Peyer's patch (tissue), 4 donors: ENCODE results near the gene HAL.

Source experiments
- POLR2A ChIP-seq, 2 donors: fragments of 450-650 bp; IDR thresholded peaks; one replicate each; pipeline ENCODE4 v1.5.1; 2017; ENCODE audit warnings: antibody characterized with exemption in 2 of 2, mild to moderate bottlenecking in 2 of 2, moderate library complexity in 2 of 2
- TF ChIP-seq, protein P1 (sequence below), 6 experiments: fragments of 450-650 bp in 4 of 6; fragments of 200-600 bp in 2 of 6; sonication (generic) in 1 of 6; IDR thresholded peaks; one replicate each; pipeline ENCODE4 v1.5.1; 2017 to 2019; ENCODE audit warnings: antibody characterized with exemption in 6 of 6, mild to moderate bottlenecking in 3 of 6, moderate library complexity in 1 of 6

DNA sequence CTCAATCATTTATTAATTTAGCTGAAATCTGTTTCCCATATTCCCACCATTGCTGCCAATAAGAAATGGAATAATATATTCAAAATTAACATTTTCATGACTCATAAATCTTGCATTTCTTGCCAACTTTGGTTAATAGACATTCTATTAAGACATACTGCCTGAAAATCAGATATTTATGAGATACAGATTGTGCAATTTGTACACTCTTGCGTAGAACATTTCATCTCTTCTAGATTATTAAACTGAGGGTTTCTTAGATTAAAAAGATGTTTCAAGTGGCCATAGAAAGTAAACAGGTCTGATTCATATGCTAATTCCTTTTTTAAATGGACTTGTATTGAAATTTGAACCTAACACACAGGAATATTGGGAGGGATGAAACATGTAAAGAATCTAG, 30.2 kb upstream of the HAL start:
- no peak for TF ChIP-seq POLR2A (IDR thresholded peaks at IDR 0.05)
- TF ChIP-seq, protein P1, sequence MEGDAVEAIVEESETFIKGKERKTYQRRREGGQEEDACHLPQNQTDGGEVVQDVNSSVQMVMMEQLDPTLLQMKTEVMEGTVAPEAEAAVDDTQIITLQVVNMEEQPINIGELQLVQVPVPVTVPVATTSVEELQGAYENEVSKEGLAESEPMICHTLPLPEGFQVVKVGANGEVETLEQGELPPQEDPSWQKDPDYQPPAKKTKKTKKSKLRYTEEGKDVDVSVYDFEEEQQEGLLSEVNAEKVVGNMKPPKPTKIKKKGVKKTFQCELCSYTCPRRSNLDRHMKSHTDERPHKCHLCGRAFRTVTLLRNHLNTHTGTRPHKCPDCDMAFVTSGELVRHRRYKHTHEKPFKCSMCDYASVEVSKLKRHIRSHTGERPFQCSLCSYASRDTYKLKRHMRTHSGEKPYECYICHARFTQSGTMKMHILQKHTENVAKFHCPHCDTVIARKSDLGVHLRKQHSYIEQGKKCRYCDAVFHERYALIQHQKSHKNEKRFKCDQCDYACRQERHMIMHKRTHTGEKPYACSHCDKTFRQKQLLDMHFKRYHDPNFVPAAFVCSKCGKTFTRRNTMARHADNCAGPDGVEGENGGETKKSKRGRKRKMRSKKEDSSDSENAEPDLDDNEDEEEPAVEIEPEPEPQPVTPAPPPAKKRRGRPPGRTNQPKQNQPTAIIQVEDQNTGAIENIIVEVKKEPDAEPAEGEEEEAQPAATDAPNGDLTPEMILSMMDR (IDR thresholded peaks at IDR 0.05): no peak
